ENCODE measurements around the gene TAOK1. TPM values are rescaled to one million over a fixed set of nuclear protein-coding genes. Genes with fewer than 3 reads are reported as not detected.

Gene TAOK1
- total and polyA plus RNA-seq, 9 of the 15 experiments (the other 6 are each of a cell fraction or from before 2014, with no cell fraction given) = 3.2 to 33.1 (median 16.5) TPM

- intact Hi-C loops (cut with micrococcal nuclease) (no loop called here), in situ Hi-C loops (cut with MboI) (no loop called here)
- no TSS peak for BruUV-seq (replicated peaks)
- no peaks in the 10 kb centered on the region for H3K4me1 ChIP-seq (replicated peaks in 1 of 2; ENCODE audit: control insufficient read depth in 2 of 2, insufficient read depth in 2 of 2, low read length in 2 of 2)
- whole genome bisulfite sequencing (ENCODE audit: insufficient coverage, low coverage, missing lambda C conversion rate) = 74% methylated on average over 2 of the region's 2 CpGs
- ChIA-PET CTCF (ENCODE audit: low intra/inter-chr PET ratio) (no interaction called here), POLR2A (interaction anchor here (0.6 to 0.9 kb wide), 2 partner anchors 9 to 923 kb away, joined by 3 read pairs; no protein-coding TSS in a partner anchor)
- no peak for TF ChIP-seq TEAD2 (tag; IDR thresholded peaks at IDR 0.05)
- no peak for TF ChIP-seq ZFP36 (IDR thresholded peaks at IDR 0.05; ENCODE audit: low read depth, low read length, partially characterized antibody)
- TF ChIP-seq ZNF512 (tag; IDR thresholded peaks at IDR 0.05) = no peak
- no peak for TF ChIP-seq CTBP1 (IDR thresholded peaks at IDR 0.05; ENCODE audit: borderline replicate concordance)
- no peak for TF ChIP-seq CBX5 (IDR thresholded peaks at IDR 0.05; ENCODE audit: borderline replicate concordance, low read depth)
- TF ChIP-seq RBM17 (IDR thresholded peaks at IDR 0.05; ENCODE audit: borderline replicate concordance, low read depth, low read length) = no peak
- no peak for TF ChIP-seq NR1H2 (CRISPR knock-in tag; IDR thresholded peaks at IDR 0.05)
- no peak for TF ChIP-seq ZNF717 (CRISPR knock-in tag; IDR thresholded peaks at IDR 0.05)
- TF ChIP-seq CEBPG (CRISPR knock-in tag; IDR thresholded peaks at IDR 0.05) = no peak
- TF ChIP-seq CEBPG (tag; conservative IDR thresholded peaks at IDR 0.05 in 1 of 2, IDR thresholded peaks at IDR 0.05 in 1 of 2) = no peak
- H3K9me3 ChIP-seq (replicated peaks; ENCODE audit: control insufficient read depth, insufficient read depth, low read depth, low read length) = no peaks in the 10 kb centered on the region
- no peak overlapping the region for H3K27ac ChIP-seq (ENCODE audit: extremely low read depth, low read depth, low read length)
- ATAC-seq (no peak), FAIRE-seq (no peak), DNase-seq (ENCODE audit: extremely low read depth in 1 of 4, low spot score in 3 of 4) (no peak)
- H3K9ac ChIP-seq (ENCODE audit: insufficient read depth in 1 of 2, low read depth in 2 of 2, low read length in 2 of 2) = no peak overlapping the region
- H2AFZ ChIP-seq (ENCODE audit: low read depth, low read length) = no peak overlapping the region
- H3K27me3 ChIP-seq (ENCODE audit: control insufficient read depth in 2 of 2, insufficient read depth in 2 of 2, low read length in 2 of 2) = no peaks in the 10 kb centered on the region
- H4K20me1 ChIP-seq (replicated peaks; ENCODE audit: control insufficient read depth, insufficient read depth, low read length) = no peaks in the 10 kb centered on the region
- H3K9me1 ChIP-seq (ENCODE audit: control insufficient read depth, insufficient read depth, low read length) = no peaks in the 10 kb centered on the region
- H3K4me3 ChIP-seq = no peak overlapping the region
- peaks cover 25% of the 10 kb centered on the region; the same call in 2 of the 3 replicates for H3K79me2 ChIP-seq (ENCODE audit: control insufficient read depth, insufficient read depth, low read length)
- H3K4me2 ChIP-seq (ENCODE audit: insufficient read depth, low read length) = no peak overlapping the region
- peaks cover 16% of the 10 kb centered on the region; the same call in 2 of the 3 replicates for H3K36me3 ChIP-seq (ENCODE audit: control insufficient read depth, insufficient read depth, low read length)
These were observed 71.5 kb downstream of the TAOK1 start for GRCh38 chr17:29461483-29462206.

Data from K562 (cell line).